ENCODE data around the gene IRX6. TPM values are rescaled to one million over a fixed set of nuclear protein-coding genes. Genes with fewer than 3 reads are reported as not detected.

Gene IRX6
- total RNA-seq, 1 experiment from 2014 or later, result not detected

DNA sequence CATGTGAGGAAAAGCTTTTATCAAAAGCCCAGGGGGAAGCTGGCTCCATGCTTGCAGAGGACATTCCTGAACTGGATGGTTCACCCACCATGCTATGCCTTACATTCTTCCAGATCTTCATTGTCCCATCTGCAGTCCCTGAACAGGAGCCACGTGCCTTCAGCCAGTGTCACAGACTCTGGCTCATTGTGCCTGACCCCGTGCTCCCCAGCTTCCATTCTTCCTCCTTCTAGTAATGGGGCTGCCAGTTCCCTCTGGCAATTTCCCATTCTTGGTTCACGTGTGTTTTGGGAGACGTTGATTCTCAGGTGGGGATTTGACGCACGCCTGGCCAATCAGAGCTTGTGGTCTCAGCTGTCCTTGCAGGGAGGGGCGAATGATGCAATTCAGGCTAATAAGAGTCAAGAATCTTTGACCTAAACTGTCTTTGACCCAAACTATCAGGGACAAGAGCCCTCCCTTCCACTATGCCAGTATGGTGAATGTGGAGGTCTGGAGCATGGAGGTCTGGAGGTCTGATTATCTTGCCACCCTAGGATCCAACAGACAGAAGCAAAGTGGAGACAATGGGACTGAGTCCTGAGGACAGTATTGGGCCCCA, 52.7 kb downstream of the IRX6 start:
- H3K36me3 Mint-ChIP-seq (ENCODE audit: insufficient read depth in 1 of 3, low read depth in 3 of 3), result no peaks in the 10 kb centered on the region; a peak in 1 of 7 replicates
- no peak overlapping the region for H2BK15ac ChIP-seq (ENCODE audit: low read depth, low read length)
- WGBS (ENCODE audit: extremely low coverage, insufficient read length, low lambda C conversion rate), result no CpG with 5 or more reads among the region's 7 CpGs

More for the DNA sequence above, 52.7 kb downstream of the IRX6 start:
- no peak overlapping the region for H4K5ac ChIP-seq (ENCODE audit: insufficient read length, low read depth, low read length)
- H3K27me3 Mint-ChIP-seq (ENCODE audit: low read depth), result peaks cover 13% of the 10 kb centered on the region
- H3K4me1 Mint-ChIP-seq, result peaks cover 9 to 16% of the 10 kb centered on the region in 2 experiments
- no peak overlapping the region for H2BK12ac ChIP-seq (ENCODE audit: insufficient read length, low read depth, low read length)
- no peak overlapping the region for H2AFZ ChIP-seq (ENCODE audit: low read length)
- H4K20me1 ChIP-seq (ENCODE audit: control insufficient read depth, insufficient read depth, insufficient read length), result no peaks in the 10 kb centered on the region
- H3K4ac ChIP-seq (ENCODE audit: low read depth, low read length), result no peak overlapping the region
- no peak overlapping the region for H3K4me2 ChIP-seq (ENCODE audit: insufficient read depth, insufficient read length, low read length)
- no peak overlapping the region for H2BK20ac ChIP-seq (ENCODE audit: low read depth, low read length, poor library complexity, severe bottlenecking)
- H3K18ac ChIP-seq (ENCODE audit: insufficient read length, low read depth, low read length), result no peak overlapping the region
- no peak for DNase-seq
- no peaks in the 10 kb centered on the region for H3K9me3 Mint-ChIP-seq
- no peak overlapping the region for H3K56ac ChIP-seq (ENCODE audit: insufficient read length, low read depth, low read length)
- no peak overlapping the region for H3K4me3 Mint-ChIP-seq
- H4K91ac ChIP-seq (ENCODE audit: insufficient read length, low read depth, low read length), result no peak overlapping the region
- H3K9ac ChIP-seq (ENCODE audit: extremely low read depth, insufficient read length, low read length), result no peak overlapping the region
- no peak overlapping the region for H2AK5ac ChIP-seq (ENCODE audit: insufficient read length, low read length)
- H3K23me2 ChIP-seq (ENCODE audit: insufficient read length, low read depth, low read length, poor library complexity, severe bottlenecking), result no peaks in the 10 kb centered on the region
- no peaks in the 10 kb centered on the region for H3K27me3 ChIP-seq (ENCODE audit: insufficient read depth, low read length)
- no peak overlapping the region for H4K8ac ChIP-seq (replicated peaks; ENCODE audit: insufficient read length, low read depth, low read length)
- no peak overlapping the region for H3K27ac Mint-ChIP-seq
- H3K14ac ChIP-seq (ENCODE audit: insufficient read depth, low read length), result no peak overlapping the region
- no peak overlapping the region for H2BK5ac ChIP-seq (ENCODE audit: insufficient read length, low read length)
- no peaks in the 10 kb centered on the region for H3K9me3 ChIP-seq (ENCODE audit: control insufficient read depth, low read depth, low read length)
- H3K23ac ChIP-seq (ENCODE audit: insufficient read length, low read depth, low read length), result no peak overlapping the region
- H3K4me1 ChIP-seq (ENCODE audit: insufficient read depth, low read length), result no peaks in the 10 kb centered on the region
- TF ChIP-seq, protein P1, sequence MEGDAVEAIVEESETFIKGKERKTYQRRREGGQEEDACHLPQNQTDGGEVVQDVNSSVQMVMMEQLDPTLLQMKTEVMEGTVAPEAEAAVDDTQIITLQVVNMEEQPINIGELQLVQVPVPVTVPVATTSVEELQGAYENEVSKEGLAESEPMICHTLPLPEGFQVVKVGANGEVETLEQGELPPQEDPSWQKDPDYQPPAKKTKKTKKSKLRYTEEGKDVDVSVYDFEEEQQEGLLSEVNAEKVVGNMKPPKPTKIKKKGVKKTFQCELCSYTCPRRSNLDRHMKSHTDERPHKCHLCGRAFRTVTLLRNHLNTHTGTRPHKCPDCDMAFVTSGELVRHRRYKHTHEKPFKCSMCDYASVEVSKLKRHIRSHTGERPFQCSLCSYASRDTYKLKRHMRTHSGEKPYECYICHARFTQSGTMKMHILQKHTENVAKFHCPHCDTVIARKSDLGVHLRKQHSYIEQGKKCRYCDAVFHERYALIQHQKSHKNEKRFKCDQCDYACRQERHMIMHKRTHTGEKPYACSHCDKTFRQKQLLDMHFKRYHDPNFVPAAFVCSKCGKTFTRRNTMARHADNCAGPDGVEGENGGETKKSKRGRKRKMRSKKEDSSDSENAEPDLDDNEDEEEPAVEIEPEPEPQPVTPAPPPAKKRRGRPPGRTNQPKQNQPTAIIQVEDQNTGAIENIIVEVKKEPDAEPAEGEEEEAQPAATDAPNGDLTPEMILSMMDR (conservative IDR thresholded peaks at IDR 0.05), result no peak
- no peaks in the 10 kb centered on the region for H3K79me1 ChIP-seq (ENCODE audit: insufficient read depth, low read depth, low read length, poor library complexity, severe bottlenecking)
- H3K79me2 ChIP-seq (ENCODE audit: insufficient read depth, low read length), result no peaks in the 10 kb centered on the region
- no peak overlapping the region for H3K27ac ChIP-seq (ENCODE audit: insufficient read length, low read depth, low read length)
- H2BK120ac ChIP-seq (ENCODE audit: low read depth, low read length, poor library complexity, severe bottlenecking), result no peak overlapping the region
- no peak overlapping the region for H3T11ph ChIP-seq (ENCODE audit: low read length)
